DMS79 treated with DMSO at 0.1 percent for 48 hours (cell line): Measurements from ENCODE around the gene TMEM191B.
"Not testable (repeated sequence)": the region's sequence is repeated elsewhere in the genome, so short reads cannot be mapped to it uniquely, and the experiment has no call there.

Experiments used
- DNase-seq: peaks from one replicate; lab custom pipeline; 2025; lab: John Stamatoyannopoulos, UW

The TMEM191B gene

GRCh38 chr22:18527752-18528596, at the start of gene TMEM191B:
TSS of gene TMEM191B (plus strand) at chr22:18527802. CDS start at chr22:18527981, 179 bp downstream.
- DNase-seq: not testable (repeated sequence)

- not testable (repeated sequence) for DNase-seq
Observed at GRCh38 chr22:18496227-18496626, 31.4 kb upstream of the TMEM191B start.

- DNase-seq: not testable (repeated sequence)
Observed at GRCh38 chr22:18511327-18511726, 16.3 kb upstream of the TMEM191B start.

- not testable (repeated sequence) for DNase-seq
Observed at GRCh38 chr22:18512378-18512777, 15.2 kb upstream of the TMEM191B start.

- not testable (repeated sequence) for DNase-seq
Observed at GRCh38 chr22:18513454-18513853, 14.1 kb upstream of the TMEM191B start.

- DNase-seq: not testable (repeated sequence)
Observed at GRCh38 chr22:18518061-18518460, 9.5 kb upstream of the TMEM191B start, which contains the start of gene GGTLC3. TSS of gene GGTLC3 (minus strand) at chr22:18518161. CDS start at chr22:18517897, 264 bp downstream.

- not testable (repeated sequence) for DNase-seq
Observed at GRCh38 chr22:18522762-18523161, 4.8 kb upstream of the TMEM191B start.

- DNase-seq: not testable (repeated sequence)
Observed at GRCh38 chr22:18523328-18523727, 4.3 kb upstream of the TMEM191B start.

- DNase-seq: not testable (repeated sequence)
Observed at GRCh38 chr22:18528597-18529415, 1.2 kb downstream of the TMEM191B start.

GRCh38 chr22:18529416-18530145, 2.0 kb downstream of the TMEM191B start:
- DNase-seq: not testable (repeated sequence)

- DNase-seq: not testable (repeated sequence)
Observed at GRCh38 chr22:18533633-18534032, 6.0 kb downstream of the TMEM191B start.

GRCh38 chr22:18534315-18534714, 6.7 kb downstream of the TMEM191B start:
- DNase-seq: not testable (repeated sequence)

GRCh38 chr22:18539994-18540393, 12.4 kb downstream of the TMEM191B start:
- not testable (repeated sequence) for DNase-seq

- not testable (repeated sequence) for DNase-seq
Observed at GRCh38 chr22:18543400-18543799, 15.8 kb downstream of the TMEM191B start.

GRCh38 chr22:18544615-18545014, 17.0 kb downstream of the TMEM191B start:
- not testable (repeated sequence) for DNase-seq

GRCh38 chr22:18549458-18550179, 22.0 kb downstream of the TMEM191B start:
- not testable (repeated sequence) for DNase-seq

- DNase-seq: not testable (repeated sequence)
Observed at GRCh38 chr22:18551046-18551445, 23.4 kb downstream of the TMEM191B start.

GRCh38 chr22:18552839-18553597, 25.4 kb downstream of the TMEM191B start:
- not testable (repeated sequence) for DNase-seq

GRCh38 chr22:18554280-18555256, 27.0 kb downstream of the TMEM191B start:
- not testable (repeated sequence) for DNase-seq
